ENCODE results near the gene CCR9.

CCR9 gene

DNA sequence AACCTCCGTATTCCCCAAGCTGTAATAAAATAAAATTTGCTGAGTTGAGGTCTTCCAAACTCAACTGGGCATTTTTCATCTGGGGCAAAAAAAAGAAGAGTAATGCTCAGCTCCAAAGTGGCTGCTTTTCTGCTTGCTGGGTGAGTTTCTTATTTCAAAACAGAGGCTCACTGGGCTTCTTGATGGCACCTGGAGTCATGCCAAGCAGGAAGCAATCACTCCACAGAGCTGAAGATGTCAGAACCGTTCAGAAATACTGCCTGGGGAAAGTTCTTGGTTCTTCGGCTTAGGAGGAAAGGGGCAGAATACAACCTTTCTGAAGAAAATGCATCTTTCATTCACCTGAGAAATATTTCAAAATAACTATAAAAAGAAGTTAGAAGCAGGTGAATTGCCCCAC, 4.1 kb downstream of the CCR9 start:
- in situ Hi-C loops (cut with HindIII; ENCODE audit: low sequenced_read_pairs) = no loop called here
- TF ChIP-seq CTCF (IDR thresholded peaks at IDR 0.05; ENCODE audit: low read depth, low read length, missing control alignments) = no peak

GRCh38 chr3:45892161-45892560, 5.8 kb downstream of the CCR9 start:
- DNase-seq (ENCODE audit: low read depth) = no peak
- in situ Hi-C loops (cut with HindIII; ENCODE audit: low sequenced_read_pairs) = no loop called here
- no peak for TF ChIP-seq CTCF (IDR thresholded peaks at IDR 0.05; ENCODE audit: low read depth, low read length, missing control alignments)
- H3K4me3 ChIP-seq (ENCODE audit: low read depth, low read length) = no peak overlapping the region

More for the DNA sequence above, 4.1 kb downstream of the CCR9 start:
- H3K4me3 ChIP-seq (ENCODE audit: low read depth, low read length) = no peak overlapping the region
- no peak for DNase-seq (ENCODE audit: low read depth)

GRCh38 chr3:45894015-45894414, 7.7 kb downstream of the CCR9 start:
- in situ Hi-C loops (cut with HindIII; ENCODE audit: low sequenced_read_pairs) = no loop called here
- DNase-seq (ENCODE audit: low read depth) = no peak
- TF ChIP-seq CTCF (IDR thresholded peaks at IDR 0.05; ENCODE audit: low read depth, low read length, missing control alignments) = no peak
- H3K4me3 ChIP-seq (ENCODE audit: low read depth, low read length) = no peak overlapping the region

DNA sequence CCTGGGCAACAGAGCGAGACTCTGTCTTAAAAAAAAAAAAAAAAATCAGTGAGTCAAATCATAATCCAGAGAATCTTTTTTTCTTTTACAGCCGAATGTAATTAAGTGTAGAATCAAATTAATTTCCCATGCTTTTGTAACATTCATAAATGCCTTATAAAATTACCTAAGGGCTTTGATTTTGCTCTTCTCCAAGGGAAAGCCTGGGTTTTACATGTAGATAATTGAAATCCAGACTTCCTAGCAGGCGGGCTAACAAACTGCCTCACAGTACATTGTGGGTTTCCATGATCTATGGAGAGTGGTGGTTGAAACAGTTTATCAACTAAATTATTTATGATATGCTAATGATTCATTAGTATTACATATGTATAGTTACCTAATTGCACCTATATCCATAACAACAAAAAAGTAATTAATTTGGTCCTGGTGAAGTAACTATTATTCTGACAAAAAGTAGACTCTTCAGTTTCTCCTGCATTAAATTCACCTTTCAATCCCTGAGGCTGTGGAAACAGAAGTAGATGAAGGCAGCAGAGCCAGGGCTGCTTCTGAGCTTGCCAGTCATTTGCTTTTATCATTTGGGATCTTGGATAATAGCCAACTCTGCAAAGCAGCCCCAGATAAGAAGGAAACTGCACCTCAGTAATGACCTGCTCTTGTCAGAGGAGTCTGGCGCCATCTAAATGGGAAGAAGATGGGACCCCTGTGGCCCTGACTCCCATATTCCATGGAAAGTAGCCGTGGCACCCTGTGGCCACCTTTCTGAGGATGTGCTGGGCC, 9.5 kb downstream of the CCR9 start:
- no peak for DNase-seq (ENCODE audit: low read depth)
- no peak overlapping the region for H3K4me3 ChIP-seq (ENCODE audit: low read depth, low read length)
- TF ChIP-seq CTCF (IDR thresholded peaks at IDR 0.05; ENCODE audit: low read depth, low read length, missing control alignments) = no peak
- in situ Hi-C loops (cut with HindIII; ENCODE audit: low sequenced_read_pairs) = no loop called here

DNA sequence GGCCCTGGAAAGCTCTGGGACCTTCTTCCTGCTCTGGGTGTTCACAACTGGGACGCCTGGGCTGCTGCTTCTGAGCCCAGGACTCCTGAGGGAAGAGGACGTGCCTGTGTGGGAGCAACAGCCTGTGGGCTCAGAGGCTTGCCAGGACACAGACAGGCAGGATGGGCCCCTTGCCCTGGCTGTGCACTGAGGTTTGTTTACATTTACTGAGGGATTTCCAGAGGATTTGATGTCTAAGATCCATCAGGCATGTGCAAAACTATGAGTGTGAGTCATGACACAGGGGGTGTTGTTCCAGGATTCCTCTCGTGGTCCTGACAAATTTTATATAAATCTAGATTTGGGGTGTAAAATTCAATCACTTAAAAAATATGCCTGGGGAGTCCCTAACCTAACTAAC, 10.6 kb downstream of the CCR9 start:
- in situ Hi-C loops (cut with HindIII; ENCODE audit: low sequenced_read_pairs) = no loop called here
- no peak overlapping the region for H3K4me3 ChIP-seq (ENCODE audit: low read depth, low read length)
- no peak for DNase-seq (ENCODE audit: low read depth)
- no peak for TF ChIP-seq CTCF (IDR thresholded peaks at IDR 0.05; ENCODE audit: low read depth, low read length, missing control alignments)

GRCh38 chr3:45904931-45905330, 18.6 kb downstream of the CCR9 start:
- no peak for DNase-seq (ENCODE audit: low read depth)
- in situ Hi-C loops (cut with HindIII; ENCODE audit: low sequenced_read_pairs) = no loop called here
- TF ChIP-seq CTCF (IDR thresholded peaks at IDR 0.05; ENCODE audit: low read depth, low read length, missing control alignments) = no peak
- H3K4me3 ChIP-seq (ENCODE audit: low read depth, low read length) = no peak overlapping the region

Measured in astrocyte of the cerebellum (primary cell).